Keratinocyte (primary cell): ENCODE results near the gene KIAA1958. TPM values are rescaled to one million over a fixed set of nuclear protein-coding genes. Genes with fewer than 3 reads are reported as not detected.

Experiments
- DNase-seq: peaks from one replicate; pipeline ENCODE4 v3.0.0-alpha.2; 2011; ENCODE audit warnings: low read depth, missing footprints, low spot score
- FAIRE-seq: peaks from 2 replicates; lab custom pipeline; 2011; peaks lifted over from hg19 to GRCh38; lab: Jason Lieb, UNC
- H2AFZ ChIP-seq: 2 replicates; pipeline ENCODE4 v1.6.0; 2012; ENCODE audit warnings: low read length, control low read depth, inconsistent platforms; ENCODE audit not compliant: control insufficient read depth
- H3K27ac ChIP-seq: 2 replicates; pipeline ENCODE4 v1.5.1; 2011; ENCODE audit warnings: low read length; ENCODE audit not compliant: control insufficient read depth, insufficient read depth
- H3K27me3 ChIP-seq: 3 replicates; pipeline ENCODE4 v1.6.0; 2011; ENCODE audit warnings: low read length; ENCODE audit not compliant: control insufficient read depth, insufficient read depth; ENCODE audit errors: extremely low read depth
- H3K36me3 ChIP-seq, 2 experiments: 2 replicates in 1 of 2; 3 replicates in 1 of 2; pipeline ENCODE4 v1.5.1; 2011; ENCODE audit warnings: low read length in 2 of 2, mild to moderate bottlenecking in 1 of 2; ENCODE audit not compliant: control insufficient read depth in 2 of 2, insufficient read depth in 2 of 2; ENCODE audit errors: extremely low read depth in 1 of 2
- H3K4me1 ChIP-seq: 3 replicates; pipeline ENCODE4 v1.5.1; 2011; ENCODE audit warnings: low read length; ENCODE audit not compliant: control insufficient read depth, insufficient read depth; ENCODE audit errors: extremely low read depth
- H3K4me2 ChIP-seq: 3 replicates; pipeline ENCODE4 v1.6.0; 2011; ENCODE audit warnings: low read depth, low read length; ENCODE audit not compliant: control insufficient read depth, insufficient read depth; ENCODE audit errors: extremely low read depth
- H3K4me3 ChIP-seq, 3 experiments: fragments of 200-600 bp in 1 of 3; sonication (generic) in 1 of 3; 2 replicates in 2 of 3; 3 replicates in 1 of 3; pipeline ENCODE4 v1.5.1; 2011 to 2016; ENCODE audit warnings: low read length in 3 of 3, mild to moderate bottlenecking in 3 of 3, control low read depth in 2 of 3, inconsistent platforms in 1 of 3, low read depth in 1 of 3, mixed read lengths in 1 of 3, mixed run types in 1 of 3, moderate library complexity in 1 of 3; ENCODE audit not compliant: control insufficient read depth in 2 of 3, insufficient read depth in 2 of 3; ENCODE audit errors: extremely low read depth in 1 of 3
- H3K79me2 ChIP-seq: 2 replicates; pipeline ENCODE4 v1.6.0; 2012; ENCODE audit warnings: low read length; ENCODE audit not compliant: control insufficient read depth, insufficient read depth
- H3K9ac ChIP-seq: 3 replicates; pipeline ENCODE4 v1.6.0; 2011; ENCODE audit warnings: low read length; ENCODE audit not compliant: control insufficient read depth, insufficient read depth; ENCODE audit errors: extremely low read depth
- H3K9me1 ChIP-seq: 3 replicates; pipeline ENCODE4 v1.6.0; 2011; ENCODE audit warnings: low read length; ENCODE audit not compliant: control insufficient read depth, insufficient read depth; ENCODE audit errors: extremely low read depth
- H3K9me3 ChIP-seq: 2 replicates; pipeline ENCODE4 v1.5.1; 2012; ENCODE audit warnings: low read depth, low read length; ENCODE audit not compliant: control insufficient read depth
- H4K20me1 ChIP-seq: 3 replicates; pipeline ENCODE4 v1.6.0; 2011; ENCODE audit warnings: low read length; ENCODE audit not compliant: control insufficient read depth, insufficient read depth; ENCODE audit errors: extremely low read depth
- EZH2 ChIP-seq: IDR thresholded peaks from one replicate; pipeline ENCODE4 v1.6.1; 2012; ENCODE audit warnings: inconsistent platforms, mild to moderate bottlenecking, low read length, moderate library complexity
- dilution Hi-C: fragments of 300-500 bp; cut with MboI; formaldehyde crosslinking; loops from one replicate; pipeline ENCODE4 v1.7.0; 2020; ENCODE audit warnings: low sequenced_read_pairs; ENCODE audit not compliant: extremely low pct_ligation_motif_present
- polyA plus RNA-seq, 5 experiments: library from polyadenylated mRNA; depleted of rRNA in 3 of 5; stranded (reverse) in 3 of 5; stranded (forward) in 1 of 5; unstranded in 1 of 5; fragments of >200 nt; gene quantifications; 1 replicate in 1 of 5; 2 replicates in 3 of 5; 3 replicates in 1 of 5; pipeline versions ENCODE4 v1.2.1 to v1.2.3, GENCODE V29; 2011 to 2012; ENCODE audit warnings: missing spikeins in 2 of 5, low read depth in 1 of 5, low replicate concordance in 1 of 5
- TF ChIP-seq, protein P1 (sequence below), 3 experiments: IDR thresholded peaks in 1 of 3; conservative IDR thresholded peaks in 1 of 3; optimal IDR thresholded peaks in 1 of 3; 2 replicates in 2 of 3; 3 replicates in 1 of 3; pipeline versions ENCODE3 to v1.5.1; 2011; ENCODE audit warnings: low read length in 3 of 3, mild to moderate bottlenecking in 3 of 3, moderate library complexity in 2 of 3, control low read depth in 1 of 3, inconsistent platforms in 1 of 3; ENCODE audit not compliant: insufficient read depth in 2 of 3; ENCODE audit errors: extremely low read depth in 1 of 3

KIAA1958 gene
- polyA plus RNA-seq, 1 donor (not counting 4 experiments of a cell fraction or from before 2014, with no cell fraction given) = 0.84 TPM

- Histone ChIP-seq H3K27ac (no peak overlapping the region), H3K4me3 (no peak overlapping the region), H2AFZ (no peak overlapping the region), H3K4me1 (no peaks in the 10 kb centered on the region), H3K4me2 (no peak overlapping the region), H3K9me1 (no peaks in the 10 kb centered on the region), H4K20me1 (no peaks in the 10 kb centered on the region), H3K79me2 (no peaks in the 10 kb centered on the region), H3K9ac (no peak overlapping the region), H3K36me3 (peaks cover 0 to 6% of the 10 kb centered on the region in 2 experiments), H3K27me3 (no peaks in the 10 kb centered on the region), H3K9me3 (no peaks in the 10 kb centered on the region)
- DNase-seq (no peak), FAIRE-seq (no peak)
- TF ChIP-seq, protein P1, sequence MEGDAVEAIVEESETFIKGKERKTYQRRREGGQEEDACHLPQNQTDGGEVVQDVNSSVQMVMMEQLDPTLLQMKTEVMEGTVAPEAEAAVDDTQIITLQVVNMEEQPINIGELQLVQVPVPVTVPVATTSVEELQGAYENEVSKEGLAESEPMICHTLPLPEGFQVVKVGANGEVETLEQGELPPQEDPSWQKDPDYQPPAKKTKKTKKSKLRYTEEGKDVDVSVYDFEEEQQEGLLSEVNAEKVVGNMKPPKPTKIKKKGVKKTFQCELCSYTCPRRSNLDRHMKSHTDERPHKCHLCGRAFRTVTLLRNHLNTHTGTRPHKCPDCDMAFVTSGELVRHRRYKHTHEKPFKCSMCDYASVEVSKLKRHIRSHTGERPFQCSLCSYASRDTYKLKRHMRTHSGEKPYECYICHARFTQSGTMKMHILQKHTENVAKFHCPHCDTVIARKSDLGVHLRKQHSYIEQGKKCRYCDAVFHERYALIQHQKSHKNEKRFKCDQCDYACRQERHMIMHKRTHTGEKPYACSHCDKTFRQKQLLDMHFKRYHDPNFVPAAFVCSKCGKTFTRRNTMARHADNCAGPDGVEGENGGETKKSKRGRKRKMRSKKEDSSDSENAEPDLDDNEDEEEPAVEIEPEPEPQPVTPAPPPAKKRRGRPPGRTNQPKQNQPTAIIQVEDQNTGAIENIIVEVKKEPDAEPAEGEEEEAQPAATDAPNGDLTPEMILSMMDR (optimal IDR thresholded peaks at IDR 0.05 in 1 of 3, IDR thresholded peaks at IDR 0.05 in 1 of 3, conservative IDR thresholded peaks at IDR 0.05 in 1 of 3; ENCODE audit: extremely low read depth in 1 of 3, insufficient read depth in 2 of 3, low read length in 3 of 3) = no peak
- TF ChIP-seq EZH2 = no peak
- dilution Hi-C loops = no loop called here
Measured at GRCh38 chr9:112462855-112463254, 23.8 kb upstream of the KIAA1958 start.

- no peak for FAIRE-seq
- dilution Hi-C loops = no loop called here
- Histone ChIP-seq H3K36me3 (peaks cover 0 to 4% of the 10 kb centered on the region in 2 experiments), H3K9me1 (no peaks in the 10 kb centered on the region), H3K4me3 (no peak overlapping the region), H3K27ac (no peak overlapping the region), H2AFZ (no peak overlapping the region), H3K9ac (no peak overlapping the region), H3K4me2 (no peak overlapping the region), H3K4me1 (no peaks in the 10 kb centered on the region), H3K9me3 (no peaks in the 10 kb centered on the region), H3K79me2 (no peaks in the 10 kb centered on the region), H3K27me3 (no peaks in the 10 kb centered on the region), H4K20me1 (no peaks in the 10 kb centered on the region)
- TF ChIP-seq, protein P1 (optimal IDR thresholded peaks at IDR 0.05 in 1 of 3, IDR thresholded peaks at IDR 0.05 in 1 of 3, conservative IDR thresholded peaks at IDR 0.05 in 1 of 3; ENCODE audit: extremely low read depth in 1 of 3, insufficient read depth in 2 of 3, low read length in 3 of 3) = no peak
- TF ChIP-seq EZH2 = no peak
- DNase-seq = no peak
Measured at GRCh38 chr9:112465352-112465751, 21.3 kb upstream of the KIAA1958 start.
